CD1c-positive myeloid dendritic cell (primary cell): Measurements from ENCODE around the gene NUMBL.
A peak's percentile ranks its signal among the peaks of the same experiment; 100 is the strongest.
"Not testable (repeated sequence)": the region's sequence is repeated elsewhere in the genome, so short reads cannot be mapped to it uniquely, and the experiment has no call there.

Experiments
- DNase-seq: peaks from one replicate; pipeline ENCODE4 v3.0.0-alpha.2; 2016; ENCODE audit errors: extremely low spot score

Gene NUMBL

DNA sequence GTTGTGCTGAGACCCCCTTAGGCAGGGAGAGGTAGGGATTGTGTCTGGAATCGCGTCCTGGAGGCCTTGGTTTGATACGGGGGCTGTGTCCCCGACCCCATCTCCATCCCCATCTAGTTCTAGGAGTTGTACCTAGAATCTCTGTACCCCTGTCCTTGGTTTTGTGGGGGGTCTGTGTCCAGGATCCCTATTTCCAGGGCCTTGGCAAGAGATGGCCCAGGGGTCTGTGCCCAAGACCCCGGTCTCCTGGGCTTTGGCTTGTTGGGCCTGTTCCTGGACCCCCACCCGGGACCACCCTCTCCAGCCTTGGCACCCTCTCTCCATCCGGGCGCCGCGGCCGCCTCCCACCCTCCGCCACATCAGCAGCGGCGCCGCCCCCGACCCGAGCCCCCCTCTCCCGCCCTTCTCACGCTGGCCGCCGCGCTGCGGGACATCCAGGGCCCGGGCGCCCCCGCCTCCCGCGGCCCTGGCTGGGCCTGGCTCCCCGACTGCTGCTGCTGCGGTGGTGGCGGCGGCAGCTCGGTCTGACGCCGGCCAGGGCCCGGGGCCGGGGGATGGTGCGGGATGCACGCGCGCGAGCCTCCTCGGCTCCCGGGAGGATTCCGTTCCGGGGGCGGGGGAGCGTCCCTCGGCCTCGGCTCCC lies at the start of gene NUMBL:
NUMBL (minus strand) TSS at position 602 of the 643 bp plus-strand sequence; CDS start at position 434, 168 bp downstream.
- no peak for DNase-seq

DNA sequence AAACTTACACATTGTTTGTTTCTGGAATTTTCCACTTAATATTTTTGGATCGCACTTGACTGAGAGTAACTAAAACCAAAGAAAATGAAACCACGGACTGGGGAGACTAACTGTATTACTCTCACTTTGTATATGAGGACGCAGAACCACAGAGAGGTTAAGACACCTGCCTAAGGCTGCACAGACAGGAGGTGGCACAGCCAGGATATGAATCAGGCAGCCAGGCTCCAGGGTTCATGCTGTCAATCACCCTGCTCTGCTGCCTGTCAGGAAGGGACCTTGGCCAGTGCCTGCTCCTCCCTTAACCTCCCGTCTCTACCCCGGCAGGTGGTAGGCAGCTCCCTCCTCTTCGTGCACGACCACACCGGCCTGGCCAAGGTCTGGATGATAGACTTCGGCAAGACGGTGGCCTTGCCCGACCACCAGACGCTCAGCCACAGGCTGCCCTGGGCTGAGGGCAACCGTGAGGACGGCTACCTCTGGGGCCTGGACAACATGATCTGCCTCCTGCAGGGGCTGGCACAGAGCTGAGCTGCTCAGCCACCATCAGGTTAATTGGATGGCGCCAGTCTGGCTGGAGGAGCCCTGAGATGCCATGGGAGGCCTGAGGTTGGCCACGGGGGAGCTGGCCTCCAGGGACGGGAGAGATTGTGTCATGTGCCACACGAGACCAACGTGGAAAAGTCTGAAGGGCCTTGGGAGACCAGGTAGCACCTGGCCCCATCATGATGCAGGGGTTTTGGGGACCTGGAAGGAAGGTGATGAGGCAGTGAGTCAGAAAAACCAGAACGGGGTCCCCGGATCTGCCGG lies 48.8 kb upstream of the NUMBL start:
- DNase-seq = no peak

DNA sequence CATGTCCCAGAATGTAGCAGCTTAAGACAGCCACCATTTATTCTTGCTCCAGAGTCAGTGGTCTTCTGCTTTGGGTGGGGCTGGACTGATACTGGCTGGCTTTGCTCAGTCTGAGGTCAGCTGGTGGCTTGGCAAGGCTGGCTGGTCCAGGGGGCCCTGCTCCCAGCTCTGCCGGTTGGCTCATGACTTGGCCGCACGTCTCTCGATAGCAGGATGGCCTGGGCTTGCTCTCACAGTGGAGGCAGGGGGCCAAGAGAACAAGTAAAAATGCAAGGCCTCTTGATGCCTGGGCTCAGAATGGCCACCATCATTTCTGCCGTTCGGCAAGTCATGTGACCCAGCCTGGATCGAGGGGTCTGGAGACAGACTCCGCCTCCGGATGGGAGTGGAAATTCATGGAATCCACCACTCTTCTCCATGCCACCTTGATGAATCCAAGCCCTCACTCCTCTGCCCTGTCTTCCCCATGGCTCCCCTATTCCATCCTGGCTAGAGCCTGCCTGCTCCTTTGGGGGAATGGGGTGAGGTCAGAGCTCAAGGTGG lies 46.7 kb upstream of the NUMBL start:
- no peak for DNase-seq

DNA sequence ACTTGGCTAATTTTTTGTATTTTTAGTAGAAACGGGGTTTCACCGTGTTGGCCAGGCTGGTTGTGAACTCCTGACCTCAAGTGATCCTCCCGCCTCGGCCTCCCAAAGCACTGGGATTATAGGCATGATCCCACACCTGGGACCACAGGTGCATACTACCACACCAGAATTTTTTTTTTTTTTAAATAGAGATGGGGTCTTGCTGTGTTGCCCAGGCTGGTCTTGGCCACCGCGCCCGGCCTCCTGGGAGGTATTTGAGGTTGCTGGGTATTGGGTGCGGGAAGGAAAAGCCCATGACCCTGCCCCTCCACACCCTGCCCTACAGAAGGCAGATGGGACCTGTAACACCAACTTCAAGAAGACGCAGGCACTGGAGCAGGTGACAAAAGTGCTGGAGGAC lies 46.2 kb upstream of the NUMBL start:
- DNase-seq = no peak

DNA sequence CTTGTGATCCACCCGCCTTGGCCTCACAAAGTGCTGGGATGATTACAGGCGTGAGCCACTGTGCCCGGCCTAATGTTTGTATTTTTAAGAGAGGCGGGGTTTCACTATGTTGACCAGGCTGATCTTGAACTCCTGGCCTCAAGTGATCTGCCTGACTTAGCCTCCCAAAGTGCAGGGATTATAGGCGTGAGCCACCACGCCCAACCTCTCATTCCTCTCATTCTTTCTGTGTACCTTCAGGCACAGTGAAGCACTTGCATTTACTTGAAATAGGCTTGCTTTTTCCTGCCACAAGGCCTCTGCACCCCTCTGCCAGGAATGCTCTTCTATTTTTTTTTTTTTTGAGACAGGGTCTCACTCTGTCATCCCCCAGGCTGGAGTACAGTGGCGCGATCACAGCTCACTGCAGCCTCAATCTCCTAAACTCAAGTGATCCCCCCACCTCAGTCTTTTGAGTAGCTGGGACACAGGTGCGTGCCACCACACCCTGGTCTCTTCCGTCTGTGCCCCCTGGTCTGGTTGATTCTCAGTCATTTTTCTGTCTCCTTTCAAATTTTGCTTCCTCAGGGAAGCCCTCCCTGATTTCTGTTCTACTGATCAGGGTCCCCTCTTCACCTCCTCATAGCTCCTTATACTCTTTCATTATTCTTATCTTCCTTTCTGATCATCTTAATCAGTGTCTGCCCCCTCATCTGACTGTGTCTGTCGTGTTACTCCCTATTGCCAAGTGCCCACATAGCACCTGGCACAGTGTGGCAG lies 44.7 kb upstream of the NUMBL start:
- DNase-seq = no peak

DNA sequence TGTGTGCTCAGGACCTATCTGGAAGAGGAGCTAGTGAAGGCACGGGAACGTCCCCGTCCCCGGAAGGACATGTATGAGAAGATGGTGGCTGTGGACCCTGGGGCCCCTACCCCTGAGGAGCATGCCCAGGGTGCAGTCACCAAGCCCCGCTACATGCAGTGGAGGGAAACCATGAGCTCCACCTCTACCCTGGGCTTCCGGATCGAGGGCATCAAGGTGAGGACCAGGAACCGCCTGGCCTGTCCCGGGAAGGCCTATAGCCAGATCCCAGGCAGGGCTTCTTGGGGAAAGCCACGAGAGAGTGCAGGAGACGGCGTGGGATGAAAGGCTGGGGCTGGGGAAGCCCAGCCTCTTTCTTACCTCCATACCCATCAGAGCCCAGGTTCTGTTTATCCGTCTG lies 42.7 kb upstream of the NUMBL start:
- no peak for DNase-seq

DNA sequence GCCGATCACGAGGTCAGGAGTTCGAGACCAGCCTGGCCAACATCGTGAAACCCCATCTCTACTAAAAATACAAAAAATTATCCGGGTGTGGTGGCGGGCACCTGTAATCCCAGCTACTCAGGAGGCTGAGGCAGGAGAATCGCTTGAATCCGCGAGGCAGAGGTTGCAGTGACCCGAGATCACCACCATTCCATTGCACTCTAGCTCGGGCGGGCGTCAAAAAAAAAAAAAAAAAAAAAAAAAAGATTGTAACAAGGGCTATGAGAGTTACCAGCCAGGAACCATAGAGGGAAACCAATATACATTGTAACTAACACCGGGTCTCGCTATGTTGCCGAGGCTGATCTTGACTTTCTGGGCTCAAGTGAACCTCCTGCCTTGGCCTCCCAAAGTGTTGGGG lies 41.9 kb upstream of the NUMBL start:
- DNase-seq = not testable (repeated sequence)

DNA sequence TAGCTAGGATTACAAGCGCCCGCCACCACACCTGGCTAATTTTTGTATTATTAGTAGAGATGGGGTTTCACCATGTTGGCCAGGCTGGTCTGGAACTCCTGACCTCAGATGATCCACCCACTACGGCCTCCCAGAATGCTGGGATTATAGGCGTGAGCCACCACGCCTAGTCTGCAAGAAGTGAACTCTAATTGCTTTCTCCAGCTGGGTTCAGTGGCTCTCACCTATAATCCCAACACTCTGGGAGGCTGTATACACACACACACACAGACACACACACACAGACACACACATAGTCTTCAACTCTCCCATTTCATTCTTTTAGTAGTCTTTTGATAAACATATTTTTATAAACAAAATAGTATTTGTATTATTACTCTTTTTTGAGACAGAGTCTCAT lies 39.6 kb upstream of the NUMBL start:
- not testable (repeated sequence) for DNase-seq

DNA sequence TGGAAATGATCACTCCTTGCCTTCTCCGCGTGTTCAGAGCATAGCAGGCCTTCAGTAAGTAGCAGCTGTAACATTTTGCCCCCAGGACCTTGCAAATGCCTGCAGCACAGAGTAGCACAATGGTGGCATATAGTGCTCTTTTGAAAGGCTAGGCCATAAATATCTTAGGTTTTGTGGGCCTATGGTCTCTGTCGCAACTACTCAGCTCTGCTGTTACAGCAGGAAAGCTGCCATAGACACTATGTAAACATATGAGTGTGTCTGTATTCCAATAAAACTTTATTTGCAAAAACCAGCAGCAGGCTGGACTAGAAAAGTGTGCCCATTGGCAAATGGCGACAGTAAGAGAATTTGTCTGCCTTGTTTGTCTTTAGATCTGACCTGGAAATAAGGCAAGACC lies 35.8 kb upstream of the NUMBL start:
- no peak for DNase-seq

DNA sequence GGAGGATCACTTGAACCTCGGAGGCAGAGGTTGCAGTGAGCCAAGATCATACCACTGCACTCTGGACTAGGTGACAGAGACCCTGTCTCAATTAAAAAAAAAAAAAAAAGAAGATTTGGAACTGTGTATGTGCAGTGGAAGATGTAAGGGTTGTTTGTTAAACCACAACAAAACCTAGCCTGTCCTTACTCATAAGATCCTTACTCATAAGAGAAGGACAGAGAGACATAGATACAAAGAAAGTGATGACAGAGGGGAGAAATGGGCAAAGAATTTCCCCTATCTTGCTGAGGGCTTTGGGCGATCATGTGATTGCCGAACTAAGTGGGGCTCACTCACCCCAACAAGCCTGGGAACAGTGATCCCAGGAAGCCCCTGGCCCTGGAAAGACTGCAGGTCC lies 34.4 kb upstream of the NUMBL start:
- no peak for DNase-seq

DNA sequence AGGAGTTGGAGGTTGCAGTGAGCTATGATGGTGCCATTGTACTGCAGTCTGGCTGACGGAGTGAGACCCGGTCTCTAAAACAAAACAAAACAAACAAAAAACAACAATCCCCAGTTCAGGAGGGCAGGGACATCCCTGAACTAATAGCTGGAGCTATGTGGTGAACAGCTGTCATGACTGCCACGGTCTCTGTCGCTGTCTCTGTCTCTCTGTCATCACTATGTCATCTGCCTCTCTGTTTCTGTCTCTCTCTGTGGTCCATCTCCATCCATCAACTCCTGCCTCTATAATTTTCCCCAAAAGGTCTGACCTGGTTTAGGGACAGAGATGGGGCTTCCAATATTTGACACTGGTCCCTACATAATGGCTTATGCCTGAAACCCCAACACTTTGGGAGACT lies 33.9 kb upstream of the NUMBL start:
- DNase-seq = no peak

DNA sequence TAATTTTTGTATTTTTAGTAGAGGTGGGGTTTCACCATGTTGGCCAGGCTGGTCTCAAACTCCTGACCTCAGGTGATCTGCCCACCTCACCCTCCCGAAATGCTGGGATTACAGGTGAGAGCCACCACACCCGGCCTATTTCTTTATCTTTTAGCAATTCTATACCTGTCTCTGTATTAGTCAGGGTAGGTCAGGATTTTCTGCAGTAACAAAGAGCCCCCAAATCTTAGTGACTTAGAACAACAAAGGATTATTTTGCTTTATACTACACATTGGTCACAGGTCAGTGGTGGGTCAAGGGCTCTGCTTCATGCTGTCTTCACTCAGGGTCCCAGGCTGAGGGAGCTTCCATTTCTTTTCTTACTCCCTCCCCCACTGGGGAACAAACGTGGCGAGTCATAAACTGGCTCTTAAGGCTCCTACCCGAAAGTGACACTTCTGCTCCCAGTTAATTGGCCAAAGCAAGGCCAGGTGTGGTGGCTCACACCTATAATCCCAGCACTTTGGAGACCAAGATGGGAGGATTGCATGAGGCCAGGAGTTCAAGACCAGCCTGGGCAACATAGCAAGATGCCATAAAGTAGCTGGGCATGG lies 33.3 kb upstream of the NUMBL start:
- DNase-seq = no peak

DNA sequence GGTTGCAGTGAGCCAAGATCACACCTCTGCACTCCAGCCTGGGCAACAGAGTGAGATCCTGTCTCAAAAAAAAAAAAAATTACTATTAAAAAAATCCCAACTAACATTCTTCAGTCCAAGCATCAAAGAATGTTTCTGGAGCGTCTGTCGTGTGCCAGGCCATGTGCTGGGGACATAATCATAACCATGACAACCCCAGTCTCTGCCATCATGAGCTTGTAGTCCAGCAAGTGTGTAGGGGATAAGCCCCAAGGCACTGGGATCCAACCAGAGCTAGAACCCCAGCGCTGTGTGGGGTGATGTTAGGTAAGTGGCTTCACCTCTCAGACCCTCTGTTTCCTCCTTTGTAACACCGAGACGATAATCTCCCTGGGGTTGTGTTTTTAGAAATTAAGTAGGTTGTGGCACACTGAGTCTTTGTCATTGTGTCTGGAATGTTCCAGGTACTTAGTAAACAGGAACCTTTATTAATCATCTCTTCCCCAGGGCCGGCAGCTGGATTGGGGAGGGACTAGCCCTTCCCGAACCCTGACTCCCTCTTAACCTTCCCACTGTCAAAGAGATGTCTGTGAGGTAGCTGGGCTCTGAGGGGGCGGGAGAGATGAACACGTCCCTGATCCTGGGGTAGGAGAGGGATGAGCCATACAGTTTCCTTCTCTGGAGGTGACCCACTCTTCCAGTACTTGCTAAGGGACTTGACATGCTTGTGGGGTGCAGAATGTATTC lies 31.6 kb upstream of the NUMBL start:
- no peak for DNase-seq

DNA sequence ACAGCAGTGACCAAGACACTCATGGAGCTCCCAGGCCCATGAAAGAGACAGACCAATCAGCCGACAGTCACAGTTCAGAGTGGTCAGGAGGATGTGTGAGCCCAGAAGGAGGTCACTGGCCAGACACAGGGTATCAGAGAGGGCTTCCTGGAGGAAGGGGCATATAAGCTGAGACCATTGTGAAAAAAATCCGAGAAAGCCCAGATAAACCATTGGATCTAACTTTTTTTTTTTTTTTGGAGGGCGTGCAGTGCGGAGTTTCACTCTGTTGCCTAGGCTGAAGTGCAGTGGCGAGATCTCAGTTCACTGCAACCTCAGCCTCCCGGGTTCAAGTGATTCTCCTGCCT lies 30.7 kb upstream of the NUMBL start:
- DNase-seq = no peak

DNA sequence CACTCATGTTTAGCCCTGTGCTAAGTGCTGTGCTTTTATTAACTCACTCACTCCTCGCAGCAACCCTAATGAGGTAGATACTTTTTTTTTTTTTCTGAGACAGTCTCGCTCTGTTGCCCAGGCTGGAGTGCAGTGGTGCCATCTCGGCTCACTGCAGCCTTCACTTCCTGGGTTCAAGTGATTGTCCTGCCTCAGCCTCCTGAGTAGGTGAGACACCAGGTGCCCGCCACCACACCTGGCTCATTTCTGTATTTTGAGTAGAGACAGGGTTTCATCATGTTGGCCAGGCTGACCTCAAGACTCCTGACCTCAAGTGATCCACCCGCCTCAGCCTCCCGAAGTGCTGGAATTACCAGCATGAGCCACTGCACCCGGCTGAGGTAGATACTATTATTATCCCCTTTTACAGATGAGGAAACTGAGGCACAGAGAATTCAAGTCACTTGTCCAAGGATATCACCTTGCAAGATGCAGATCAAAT lies 29.0 kb upstream of the NUMBL start:
- DNase-seq = no peak

DNA sequence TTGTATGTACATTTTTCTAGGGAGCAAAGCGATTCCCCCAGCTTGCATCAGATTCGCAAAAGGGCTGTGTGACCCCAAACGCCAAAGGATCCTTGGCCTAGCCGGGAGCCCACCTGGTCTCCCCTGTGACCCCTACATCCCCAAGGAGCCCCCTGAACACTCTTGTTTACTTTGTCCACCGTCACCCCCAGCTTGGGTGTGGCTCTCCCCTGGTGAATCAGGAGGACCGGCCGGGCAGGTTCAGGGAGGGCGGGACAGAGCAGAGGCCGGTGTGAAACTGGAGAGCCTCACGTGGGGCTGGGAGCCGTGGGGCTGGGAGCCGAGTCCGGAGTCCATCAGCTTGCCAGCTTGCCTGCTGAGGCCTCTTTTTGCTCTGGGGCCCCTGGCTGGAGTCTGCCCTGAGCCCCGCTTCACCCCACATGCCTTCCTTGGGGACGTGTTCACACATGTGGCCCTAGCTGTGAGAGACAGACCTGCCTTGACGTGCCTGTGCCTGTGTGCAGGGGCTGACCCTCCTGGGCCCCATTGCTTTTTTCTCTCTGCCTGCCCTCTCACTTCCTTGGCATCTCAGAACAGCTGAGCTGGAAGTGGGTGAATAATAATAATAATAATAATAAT lies 28.4 kb upstream of the NUMBL start:
- no peak for DNase-seq

DNA sequence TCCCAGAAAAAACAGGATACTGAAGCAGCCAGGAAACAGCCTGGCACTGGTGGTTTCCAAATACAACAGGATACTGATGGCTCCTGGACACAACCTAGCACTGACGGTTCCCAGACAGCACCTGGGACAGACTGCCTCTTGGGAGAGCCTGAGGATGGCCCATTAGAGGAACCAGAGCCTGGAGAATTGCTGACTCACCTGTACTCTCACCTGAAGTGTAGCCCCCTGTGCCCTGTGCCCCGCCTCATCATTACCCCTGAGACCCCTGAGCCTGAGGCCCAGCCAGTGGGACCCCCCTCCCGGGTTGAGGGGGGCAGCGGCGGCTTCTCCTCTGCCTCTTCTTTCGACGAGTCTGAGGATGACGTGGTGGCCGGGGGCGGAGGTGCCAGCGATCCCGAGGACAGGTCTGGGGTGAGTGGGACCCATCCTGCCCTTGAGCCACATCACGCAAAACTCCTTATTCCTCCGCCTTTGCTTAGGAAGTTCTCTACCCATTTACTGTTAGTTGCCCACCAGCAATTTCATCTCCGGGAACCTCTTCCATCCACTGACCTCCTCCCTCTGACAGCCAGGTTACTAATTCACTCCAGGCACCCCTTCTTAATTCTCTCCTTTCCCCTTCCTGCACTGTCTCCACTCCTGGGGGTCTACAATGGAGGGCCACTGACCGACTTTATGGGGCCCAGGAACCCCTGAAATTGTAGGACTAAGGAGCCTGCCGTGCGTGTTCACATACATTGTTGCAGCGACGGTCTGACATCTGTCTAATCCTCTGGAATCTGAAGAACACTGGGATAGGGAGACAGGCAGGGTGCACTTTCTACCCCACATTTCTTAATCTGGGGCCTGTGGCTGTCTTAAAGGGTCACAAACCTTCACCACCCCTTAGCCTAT lies 27.7 kb upstream of the NUMBL start:
- no peak for DNase-seq

DNA sequence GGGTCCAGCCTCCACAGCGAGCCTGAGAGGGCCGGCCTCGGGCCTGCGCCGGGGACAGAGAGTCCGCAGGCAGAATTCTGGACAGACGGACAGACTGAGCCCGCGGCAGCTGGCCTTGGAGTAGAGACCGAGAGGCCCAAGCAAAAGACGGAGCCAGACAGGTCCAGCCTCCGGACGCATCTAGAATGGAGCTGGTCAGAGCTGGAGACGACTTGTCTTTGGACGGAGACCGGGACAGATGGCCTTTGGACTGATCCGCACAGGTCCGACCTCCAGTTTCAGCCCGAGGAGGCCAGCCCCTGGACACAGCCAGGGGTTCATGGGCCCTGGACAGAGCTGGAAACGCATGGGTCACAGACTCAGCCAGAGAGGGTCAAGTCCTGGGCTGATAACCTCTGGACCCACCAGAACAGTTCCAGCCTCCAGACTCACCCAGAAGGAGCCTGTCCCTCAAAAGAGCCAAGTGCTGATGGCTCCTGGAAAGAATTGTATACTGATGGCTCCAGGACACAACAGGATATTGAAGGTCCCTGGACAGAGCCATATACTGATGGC lies 27.0 kb upstream of the NUMBL start:
- DNase-seq = no peak

DNA sequence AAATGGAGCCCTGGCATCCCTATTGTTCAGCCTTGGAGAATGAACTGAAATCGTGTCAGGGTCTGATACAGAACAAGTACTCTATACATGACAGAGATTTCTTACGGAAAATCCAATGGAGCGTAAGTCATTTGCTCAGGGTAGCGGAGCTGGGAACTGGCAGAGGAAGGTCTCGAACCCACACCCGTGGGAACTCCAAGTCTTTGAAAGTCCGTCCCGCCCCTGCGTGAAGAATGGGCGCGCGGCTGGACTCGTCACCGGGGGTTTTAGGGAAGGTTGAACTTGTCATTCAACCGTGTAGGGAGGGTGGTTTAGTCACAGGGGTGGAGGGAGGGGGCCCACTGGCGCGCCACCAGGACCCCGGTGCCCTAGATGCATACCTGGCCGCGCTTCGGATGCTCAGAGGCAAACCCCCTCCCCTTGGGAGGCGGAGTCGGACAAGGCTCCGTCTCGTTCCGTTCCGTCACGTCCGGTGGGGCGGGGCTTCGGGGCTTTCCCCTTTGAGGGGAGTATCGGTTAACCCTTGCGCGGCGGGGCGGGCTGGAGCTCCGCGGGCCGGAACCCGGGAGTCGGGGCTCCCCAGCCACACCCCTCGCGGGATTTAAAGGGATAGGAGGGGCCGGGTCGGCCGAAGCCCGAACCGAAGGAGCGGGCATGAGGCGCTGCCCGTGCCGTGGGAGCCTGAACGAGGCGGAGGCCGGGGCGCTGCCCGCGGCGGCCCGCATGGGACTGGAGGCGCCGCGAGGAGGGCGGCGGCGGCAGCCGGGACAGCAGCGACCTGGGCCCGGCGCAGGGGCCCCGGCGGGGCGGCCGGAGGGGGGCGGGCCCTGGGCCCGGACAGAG lies 26.3 kb upstream of the NUMBL start, which contains the start of the genes COQ8B and ITPKC:
COQ8B (minus strand) TSS at position 405 of the 843 bp plus-strand sequence. CDS start 2,254 bp downstream, outside the sequence.
ITPKC (plus strand) TSS at position 631 of the 843 bp plus-strand sequence; CDS start at position 655, 24 bp downstream.
- peak; percentile 98 for DNase-seq
